Thyroid gland (tissue), 4 donors: ENCODE measurements around the gene KRTAP10-7.

Source experiments
- POLR2A ChIP-seq, 2 donors: fragments of 450-650 bp; IDR thresholded peaks; one replicate each; pipeline ENCODE4 v1.6.1; 2017; ENCODE audit warnings: antibody characterized with exemption in 2 of 2, mild to moderate bottlenecking in 2 of 2, moderate library complexity in 1 of 2
- TF ChIP-seq, protein P1 (sequence below), 6 experiments: fragments of 200-600 bp in 3 of 6; fragments of 450-650 bp in 3 of 6; sonication (generic) in 3 of 6; IDR thresholded peaks; one replicate each; pipeline ENCODE4 v1.5.1; 2016 to 2019; ENCODE audit warnings: antibody characterized with exemption in 6 of 6, mild to moderate bottlenecking in 2 of 6, inconsistent platforms in 1 of 6, moderate library complexity in 1 of 6

- TF ChIP-seq, protein P1, sequence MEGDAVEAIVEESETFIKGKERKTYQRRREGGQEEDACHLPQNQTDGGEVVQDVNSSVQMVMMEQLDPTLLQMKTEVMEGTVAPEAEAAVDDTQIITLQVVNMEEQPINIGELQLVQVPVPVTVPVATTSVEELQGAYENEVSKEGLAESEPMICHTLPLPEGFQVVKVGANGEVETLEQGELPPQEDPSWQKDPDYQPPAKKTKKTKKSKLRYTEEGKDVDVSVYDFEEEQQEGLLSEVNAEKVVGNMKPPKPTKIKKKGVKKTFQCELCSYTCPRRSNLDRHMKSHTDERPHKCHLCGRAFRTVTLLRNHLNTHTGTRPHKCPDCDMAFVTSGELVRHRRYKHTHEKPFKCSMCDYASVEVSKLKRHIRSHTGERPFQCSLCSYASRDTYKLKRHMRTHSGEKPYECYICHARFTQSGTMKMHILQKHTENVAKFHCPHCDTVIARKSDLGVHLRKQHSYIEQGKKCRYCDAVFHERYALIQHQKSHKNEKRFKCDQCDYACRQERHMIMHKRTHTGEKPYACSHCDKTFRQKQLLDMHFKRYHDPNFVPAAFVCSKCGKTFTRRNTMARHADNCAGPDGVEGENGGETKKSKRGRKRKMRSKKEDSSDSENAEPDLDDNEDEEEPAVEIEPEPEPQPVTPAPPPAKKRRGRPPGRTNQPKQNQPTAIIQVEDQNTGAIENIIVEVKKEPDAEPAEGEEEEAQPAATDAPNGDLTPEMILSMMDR (IDR thresholded peaks at IDR 0.05): no peak
- no peak for TF ChIP-seq POLR2A (IDR thresholded peaks at IDR 0.05)
Observed at GRCh38 chr21:44569861-44570517, 30.4 kb upstream of the KRTAP10-7 start.
